ENCODE measurements around the gene IFNLR1.
A peak's percentile ranks its signal among the peaks of the same experiment; 100 is the strongest.

The IFNLR1 gene

DNA sequence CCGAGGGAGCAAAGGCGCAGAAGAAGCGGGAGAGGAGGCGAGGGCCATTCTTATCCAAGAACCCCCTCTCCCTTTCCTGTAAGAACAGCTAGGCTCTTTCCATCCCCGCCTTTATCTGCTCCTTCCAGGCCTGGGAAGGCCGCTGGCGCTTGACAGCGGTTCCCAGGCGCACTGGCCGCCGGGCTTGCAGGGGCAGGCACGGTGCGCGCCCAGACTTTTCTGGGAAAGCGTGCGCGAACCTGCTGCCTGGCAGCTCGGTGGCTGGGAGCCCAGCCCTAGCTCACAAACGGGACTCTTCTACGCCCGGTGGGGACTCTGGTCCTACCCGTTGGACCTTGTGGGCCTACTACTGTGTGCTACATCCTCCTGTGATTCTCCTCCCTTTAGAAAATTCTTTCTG, 8.8 kb upstream of the IFNLR1 start:
- Histone ChIP-seq H2AFZ (ENCODE audit: low read length) (no peak overlapping the region), H4K20me1 (ENCODE audit: insufficient read depth, low read length) (no peaks in the 10 kb centered on the region), H3K27me3 (replicated peaks; ENCODE audit: insufficient read depth, low read length) (no peaks in the 10 kb centered on the region), H3K79me2 (ENCODE audit: low read length) (no peaks in the 10 kb centered on the region), H3F3A (ENCODE audit: insufficient read depth, low read length) (peaks cover 22% of the 10 kb centered on the region), H3K4me2 (ENCODE audit: low read depth, low read length) (no peak overlapping the region), H3K4me3 (ENCODE audit: low read length) (no peak overlapping the region), H3K9me2 (replicated peaks; ENCODE audit: insufficient read depth, low read length) (no peaks in the 10 kb centered on the region), H3K4me1 (ENCODE audit: low read length) (peaks cover 53% of the 10 kb centered on the region), H3K9me3 (replicated peaks; ENCODE audit: insufficient read depth, low read length) (no peaks in the 10 kb centered on the region), H3K9ac (ENCODE audit: low read length) (no peak overlapping the region), H3K36me3 (replicated peaks; ENCODE audit: insufficient read depth, low read length) (no peaks in the 10 kb centered on the region), H3K27ac (ENCODE audit: low read length) (no peak overlapping the region)
- TF ChIP-seq EZH2 (optimal IDR thresholded peaks at IDR 0.05; ENCODE audit: low read depth, low read length) (no peak), EZH2phosphoT487 (IDR thresholded peaks at IDR 0.05; ENCODE audit: low read length) (no peak)
- DNase-seq, result no peak

DNA sequence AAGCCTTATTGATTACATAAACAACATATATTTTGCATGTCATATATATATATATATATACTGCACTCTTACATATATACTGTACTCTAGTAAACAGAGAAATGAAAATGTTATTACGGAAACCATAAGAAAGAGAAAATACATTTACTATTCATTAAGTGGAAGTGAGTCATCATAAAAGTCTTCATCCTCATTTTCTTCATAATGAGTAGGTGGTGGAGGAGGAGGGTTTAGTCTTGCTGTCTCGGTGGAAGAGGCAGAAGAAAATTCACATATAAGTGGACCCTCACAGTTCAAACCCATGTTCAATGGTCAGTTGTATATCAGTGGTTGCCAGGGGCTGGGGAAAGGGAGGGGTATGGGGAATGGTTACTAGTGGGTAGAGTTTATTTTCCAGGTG, 8.0 kb upstream of the IFNLR1 start:
- no peaks in the 10 kb centered on the region for H3K27me3 ChIP-seq (replicated peaks; ENCODE audit: insufficient read depth, low read length)
- no peaks in the 10 kb centered on the region for H4K20me1 ChIP-seq (ENCODE audit: insufficient read depth, low read length)
- H3K27ac ChIP-seq (ENCODE audit: low read length), result no peak overlapping the region
- H3F3A ChIP-seq (ENCODE audit: insufficient read depth, low read length), result peaks cover 29% of the 10 kb centered on the region
- no peaks in the 10 kb centered on the region for H3K36me3 ChIP-seq (replicated peaks; ENCODE audit: insufficient read depth, low read length)
- no peak for DNase-seq
- no peaks in the 10 kb centered on the region for H3K9me2 ChIP-seq (replicated peaks; ENCODE audit: insufficient read depth, low read length)
- H3K4me1 ChIP-seq (ENCODE audit: low read length), result peaks cover 50% of the 10 kb centered on the region
- H3K9me3 ChIP-seq (replicated peaks; ENCODE audit: insufficient read depth, low read length), result no peaks in the 10 kb centered on the region
- no peak overlapping the region for H2AFZ ChIP-seq (ENCODE audit: low read length)
- H3K79me2 ChIP-seq (ENCODE audit: low read length), result no peaks in the 10 kb centered on the region
- H3K4me3 ChIP-seq (ENCODE audit: low read length), result no peak overlapping the region
- TF ChIP-seq EZH2phosphoT487 (IDR thresholded peaks at IDR 0.05; ENCODE audit: low read length), result no peak
- no peak for TF ChIP-seq EZH2 (optimal IDR thresholded peaks at IDR 0.05; ENCODE audit: low read depth, low read length)
- TF ChIP-seq CTCF (IDR thresholded peaks at IDR 0.05; ENCODE audit: low read length), result no peak
- H3K4me2 ChIP-seq (ENCODE audit: low read depth, low read length), result no peak overlapping the region
- no peak overlapping the region for H3K9ac ChIP-seq (ENCODE audit: low read length)

- H3K9ac ChIP-seq (ENCODE audit: low read length), result no peak overlapping the region
- H3K27me3 ChIP-seq (replicated peaks; ENCODE audit: insufficient read depth, low read length), result no peaks in the 10 kb centered on the region
- DNase-seq, result no peak
- H3K4me2 ChIP-seq (ENCODE audit: low read depth, low read length), result no peak overlapping the region
- H3K9me3 ChIP-seq (replicated peaks; ENCODE audit: insufficient read depth, low read length), result no peaks in the 10 kb centered on the region
- H3K36me3 ChIP-seq (replicated peaks; ENCODE audit: insufficient read depth, low read length), result no peaks in the 10 kb centered on the region
- no peak overlapping the region for H3K4me3 ChIP-seq (ENCODE audit: low read length)
- H3K79me2 ChIP-seq (ENCODE audit: low read length), result no peaks in the 10 kb centered on the region
- H4K20me1 ChIP-seq (ENCODE audit: insufficient read depth, low read length), result no peaks in the 10 kb centered on the region
- H3K27ac ChIP-seq (ENCODE audit: low read length), result no peak overlapping the region
- H3K9me2 ChIP-seq (replicated peaks; ENCODE audit: insufficient read depth, low read length), result no peaks in the 10 kb centered on the region
- H2AFZ ChIP-seq (ENCODE audit: low read length), result no peak overlapping the region
- H3K4me1 ChIP-seq (ENCODE audit: low read length), result peaks cover 46% of the 10 kb centered on the region
- H3F3A ChIP-seq (ENCODE audit: insufficient read depth, low read length), result peaks cover 45% of the 10 kb centered on the region
- no peak for TF ChIP-seq EZH2phosphoT487 (IDR thresholded peaks at IDR 0.05; ENCODE audit: low read length)
- TF ChIP-seq CTCF (IDR thresholded peaks at IDR 0.05; ENCODE audit: low read length), result no peak
- no peak for TF ChIP-seq EZH2 (optimal IDR thresholded peaks at IDR 0.05; ENCODE audit: low read depth, low read length)
These were observed 6.0 kb upstream of the IFNLR1 start for GRCh38 chr1:24193046-24193445.

- Histone ChIP-seq H3K27me3 (replicated peaks; ENCODE audit: insufficient read depth, low read length) (no peaks in the 10 kb centered on the region), H3K9ac (ENCODE audit: low read length) (no peak overlapping the region; the same call in 1 of the 2 replicates), H3K9me3 (replicated peaks; ENCODE audit: insufficient read depth, low read length) (no peaks in the 10 kb centered on the region), H3K27ac (ENCODE audit: low read length) (peak overlapping the region; percentile 99), H3K4me3 (ENCODE audit: low read length) (no peak overlapping the region), H3K4me2 (ENCODE audit: low read depth, low read length) (peak overlapping the region; percentile 68; the same call in 1 of the 2 replicates), H4K20me1 (ENCODE audit: insufficient read depth, low read length) (no peaks in the 10 kb centered on the region), H2AFZ (ENCODE audit: low read length) (no peak overlapping the region), H3K4me1 (ENCODE audit: low read length) (peaks cover 43% of the 10 kb centered on the region), H3K79me2 (ENCODE audit: low read length) (peaks cover 11% of the 10 kb centered on the region), H3K9me2 (replicated peaks; ENCODE audit: insufficient read depth, low read length) (no peaks in the 10 kb centered on the region), H3F3A (ENCODE audit: insufficient read depth, low read length) (peaks cover 47% of the 10 kb centered on the region), H3K36me3 (replicated peaks; ENCODE audit: insufficient read depth, low read length) (no peaks in the 10 kb centered on the region)
- DNase-seq, result peak; percentile 36
- TF ChIP-seq EZH2phosphoT487 (IDR thresholded peaks at IDR 0.05; ENCODE audit: low read length) (no peak), EZH2 (optimal IDR thresholded peaks at IDR 0.05; ENCODE audit: low read depth, low read length) (no peak), CTCF (IDR thresholded peaks at IDR 0.05; ENCODE audit: low read length) (no peak)
These were observed 4.8 kb upstream of the IFNLR1 start for GRCh38 chr1:24191860-24192259.

Measured in MM.1S (cell line).